IMR-90 (cell line): ENCODE measurements around the gene C12orf56. TPM values are rescaled to one million over a fixed set of nuclear protein-coding genes. Genes with fewer than 3 reads are reported as not detected.

Experiments used
- ATAC-seq: fragments of 200-7000 bp; cut with Tn5 transposase; 2 replicates; pipeline ENCODE4 v1.9.1; 2020; ENCODE audit warnings: low read depth, mild to moderate bottlenecking, moderate library complexity
- BruUV-seq: library from RNA; stranded (reverse); fragments of 400-500 nt; replicated peaks from 2 replicates; lab custom pipeline; 2021; lab: Mats Ljungman, UMichigan
- CTCF ChIA-PET: fragments of 300-600 bp; formaldehyde crosslinking; extraction: SDS; loops from one replicate; lab custom pipeline; 2021; ENCODE audit warnings: antibody characterized with exemption; lab: Yijun Ruan, JAX
- POLR2A ChIA-PET: fragments of 300-600 bp; sonication (Branson Sonifier 250); formaldehyde crosslinking; loops from one replicate; lab custom pipeline; 2022; ENCODE audit warnings: antibody characterized with exemption; ENCODE audit not compliant: unreplicated experiment; lab: Charles Lee
- DNase-seq: peaks from one replicate; pipeline ENCODE4 v3.0.0; 2013
- H2AFZ ChIP-seq: replicated peaks from 2 replicates; pipeline ENCODE3; 2013; ENCODE audit warnings: low read length, mild to moderate bottlenecking; ENCODE audit not compliant: poor library complexity
- H2AK5ac ChIP-seq: 2 replicates; pipeline ENCODE4 v1.6.1; 2013; ENCODE audit warnings: low read depth, low read length, inconsistent platforms
- H2AK9ac ChIP-seq: replicated peaks from 2 replicates; pipeline ENCODE3; 2013; ENCODE audit warnings: mild to moderate bottlenecking, low read depth, low read length, moderate library complexity; ENCODE audit not compliant: poor library complexity
- H2BK120ac ChIP-seq: 2 replicates; pipeline ENCODE4 v1.6.1; 2013; ENCODE audit warnings: low read depth, low read length, inconsistent platforms
- H2BK15ac ChIP-seq: 3 replicates; pipeline ENCODE4 v1.6.1; 2013; ENCODE audit warnings: low read depth, low read length, inconsistent platforms
- H2BK20ac ChIP-seq: 2 replicates; pipeline ENCODE4 v1.6.1; 2013; ENCODE audit warnings: low read depth, mild to moderate bottlenecking, inconsistent platforms, low read length, moderate library complexity
- H2BK5ac ChIP-seq: 2 replicates; pipeline ENCODE4 v1.6.1; 2013; ENCODE audit warnings: mild to moderate bottlenecking, low read depth, low read length, inconsistent platforms; ENCODE audit not compliant: poor library complexity, severe bottlenecking
- H3K14ac ChIP-seq: replicated peaks from 2 replicates; pipeline ENCODE4 v1.6.1; 2013; ENCODE audit warnings: low read depth, low read length, inconsistent platforms
- H3K18ac ChIP-seq: 2 replicates; pipeline ENCODE4 v1.6.1; 2013; ENCODE audit warnings: low read depth, low read length, control low read depth
- H3K23ac ChIP-seq: 2 replicates; pipeline ENCODE4 v1.6.1; 2013; ENCODE audit warnings: low read depth, low read length, inconsistent platforms
- H3K27ac ChIP-seq: 2 replicates; pipeline ENCODE4 v1.5.1; 2013; ENCODE audit warnings: mild to moderate bottlenecking, control low read depth, low read length; ENCODE audit not compliant: insufficient read depth
- H3K27me3 ChIP-seq: 2 replicates; pipeline ENCODE4 v1.6.1; 2013; ENCODE audit warnings: low read length; ENCODE audit not compliant: control insufficient read depth, insufficient read depth
- H3K36me3 ChIP-seq: 2 replicates; pipeline ENCODE4 v1.6.1; 2013; ENCODE audit warnings: low read length, mixed read lengths; ENCODE audit not compliant: control insufficient read depth, insufficient read depth
- H3K4ac ChIP-seq: 2 replicates; pipeline ENCODE4 v1.6.1; 2013; ENCODE audit warnings: low read depth, low read length, inconsistent platforms
- H3K4me1 ChIP-seq: 2 replicates; pipeline ENCODE4 v1.6.1; 2013; ENCODE audit warnings: low read length, mixed read lengths; ENCODE audit not compliant: control insufficient read depth, insufficient read depth
- H3K4me2 ChIP-seq: 2 replicates; pipeline ENCODE4 v1.6.1; 2013; ENCODE audit warnings: low read depth, mild to moderate bottlenecking, control low read depth, low read length, moderate library complexity
- H3K4me3 ChIP-seq: 2 replicates; pipeline ENCODE4 v1.5.1; 2013; ENCODE audit warnings: low read depth, mild to moderate bottlenecking, control low read depth, low read length, moderate library complexity; ENCODE audit not compliant: insufficient read depth
- H3K56ac ChIP-seq: 2 replicates; pipeline ENCODE4 v1.6.1; 2013; ENCODE audit warnings: low read length, inconsistent platforms; ENCODE audit not compliant: insufficient read depth; ENCODE audit errors: extremely low read depth
- H3K79me1 ChIP-seq, 2 experiments: 2 replicates each; pipeline ENCODE4 v1.6.1; 2013; ENCODE audit warnings: low read length in 2 of 2, inconsistent platforms in 1 of 2, low read depth in 1 of 2
- H3K9ac ChIP-seq: 2 replicates; pipeline ENCODE4 v1.6.1; 2013; ENCODE audit warnings: low read depth, low read length, control low read depth
- H3K9me1 ChIP-seq: 2 replicates; pipeline ENCODE4 v1.6.1; 2013; ENCODE audit warnings: low read length, inconsistent platforms; ENCODE audit not compliant: insufficient read depth
- H3K9me3 ChIP-seq: 2 replicates; pipeline ENCODE4 v1.6.1; 2013; ENCODE audit warnings: low read length; ENCODE audit not compliant: control insufficient read depth, insufficient read depth
- H4K20me1 ChIP-seq: 2 replicates; pipeline ENCODE4 v1.6.1; 2013; ENCODE audit warnings: low read length, inconsistent platforms; ENCODE audit not compliant: insufficient read depth
- H4K5ac ChIP-seq: 2 replicates; pipeline ENCODE4 v1.6.1; 2013; ENCODE audit warnings: mild to moderate bottlenecking, low read depth, low read length, control low read depth
- H4K8ac ChIP-seq, 2 experiments: 2 replicates each; pipeline ENCODE4 v1.6.1; 2013; ENCODE audit warnings: low read depth in 2 of 2, low read length in 2 of 2, control low read depth in 1 of 2, inconsistent platforms in 1 of 2
- H4K91ac ChIP-seq: 2 replicates; pipeline ENCODE4 v1.6.1; 2013; ENCODE audit warnings: low read depth, low read length, inconsistent platforms; ENCODE audit not compliant: insufficient read depth
- POLR2A ChIP-seq: IDR thresholded peaks from 2 replicates; pipeline ENCODE4 v1.6.1; 2012; ENCODE audit warnings: mild to moderate bottlenecking, low read depth, low read length
- RCOR1 ChIP-seq: IDR thresholded peaks from 2 replicates; pipeline ENCODE4 v1.6.1; 2012; ENCODE audit warnings: mild to moderate bottlenecking, low read length, improper control_type of control experiment; ENCODE audit not compliant: insufficient replicate concordance
- RFX5 ChIP-seq: IDR thresholded peaks from 2 replicates; pipeline ENCODE4 v1.8.0; 2012; ENCODE audit warnings: low read depth, mild to moderate bottlenecking, low read length, moderate library complexity
- WGBS, 2 experiments: methylation state at CpG; one replicate each; pipeline versions ENCODE4 v1.1.5 to v1.1.7; 2013; ENCODE audit warnings: missing lambda C conversion rate in 2 of 2; ENCODE audit not compliant: insufficient read length in 1 of 2; ENCODE audit errors: extremely low coverage in 2 of 2; 5-methylcytosine and 5-hydroxymethylcytosine counted together
- dilution Hi-C: fragments of 300-500 bp; cut with HindIII; formaldehyde crosslinking; loops from one replicate; pipeline ENCODE4 v1.14.3; 2018; ENCODE audit warnings: low sequenced_read_pairs; ENCODE audit not compliant: unreplicated experiment
- in situ Hi-C: fragments of 300-500 bp; cut with MboI; formaldehyde crosslinking; loops from 3 replicates; pipeline ENCODE4 v1.14.3; 2019; ENCODE audit warnings: low sequenced_read_pairs, inconsistent platforms, mixed read lengths
- intact Hi-C: fragments of 100-400 bp; cut with micrococcal nuclease; formaldehyde crosslinking; loops from 2 replicates; pipeline ENCODE4 v1.10.0; 2022
- polyA plus RNA-seq, 3 experiments: library from polyadenylated mRNA; depleted of rRNA; stranded (reverse); fragments of >200 nt; gene quantifications; 2 replicates each; pipeline ENCODE4 v1.2.3, GENCODE V29; 2012; ENCODE audit warnings: low replicate concordance in 1 of 3
- total RNA-seq: library from RNA; depleted of rRNA; stranded (reverse); fragments of >200 nt; gene quantifications from 2 replicates; pipeline ENCODE4 v1.2.3, GENCODE V29; 2012
- TF ChIP-seq, protein P1 (sequence below): fragments of 150-350 bp; IDR thresholded peaks from 2 replicates; pipeline ENCODE4 v1.6.1; 2017; ENCODE audit warnings: mild to moderate bottlenecking, antibody characterized with exemption, low read length, low read depth

The C12orf56 gene
- total and polyA plus RNA-seq, 2 of the 4 experiments (the other 2 are of a cell fraction) = 0.09 TPM; not detected in 1

DNA sequence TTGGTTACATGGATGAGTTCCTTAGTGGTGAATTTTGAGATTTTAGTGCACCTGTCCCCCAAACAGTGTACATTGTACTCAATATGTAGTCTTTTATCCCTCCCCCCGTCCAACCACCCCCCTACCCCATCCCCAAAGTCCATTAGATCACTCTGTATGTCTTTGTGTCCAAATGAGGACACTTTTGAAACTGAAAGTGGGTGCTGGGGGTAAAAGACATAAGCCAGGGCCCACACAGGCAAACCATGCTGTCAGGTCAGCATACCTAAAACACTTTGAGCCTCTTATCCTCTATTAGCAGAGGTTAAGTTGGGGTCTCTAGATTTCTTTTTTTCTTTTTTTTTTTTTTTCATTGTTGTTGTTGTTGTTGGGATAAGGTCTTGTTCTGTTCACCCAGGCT, 137.2 kb downstream of the C12orf56 start:
- Histone ChIP-seq H2AFZ (no peak overlapping the region), H3K56ac (no peak overlapping the region), H4K91ac (no peak overlapping the region), H2BK5ac (no peak overlapping the region), H2AK5ac (0 out of 2 replicates have a peak overlapping the region, but pooled peaks have one; percentile 39), H3K79me1 (no peaks in the 10 kb centered on the region), H3K4me3 (no peak overlapping the region), H2BK120ac (no peak overlapping the region), H3K4me2 (no peak overlapping the region), H3K36me3 (no peaks in the 10 kb centered on the region), H3K27ac (no peak overlapping the region), H3K4me1 (peaks cover 3% of the 10 kb centered on the region; the same call in 1 of the 2 replicates), H4K5ac (no peak overlapping the region), H3K14ac (no peak overlapping the region), H4K20me1 (no peaks in the 10 kb centered on the region), H4K8ac (no peak overlapping the region), H3K9me1 (0 out of 2 replicates have a peak, but pooled peaks cover 3% of the 10 kb centered on the region), H3K18ac (no peak overlapping the region), H3K27me3 (no peaks in the 10 kb centered on the region), H3K9me3 (no peaks in the 10 kb centered on the region), H2AK9ac (no peak overlapping the region), H3K4ac (no peak overlapping the region), H2BK15ac (no peak overlapping the region), H3K23ac (no peak overlapping the region), H3K9ac (no peak overlapping the region), H2BK20ac (peak overlapping the region; percentile 33; the same call in 1 of the 2 replicates)
- BruUV-seq = no TSS peak
- no peak for ATAC-seq
- DNase-seq = no peak
- ChIA-PET POLR2A (no interaction called here), CTCF (interaction anchor here (0.7 kb wide), 1 partner anchor 133 kb away, joined by 3 read pairs; no protein-coding TSS in a partner anchor)
- in situ Hi-C loops (no loop called here), intact Hi-C loops (loop anchor here (5.0 to 10.0 kb wide), 2 partner anchors 171 to 339 kb away; no protein-coding TSS in a partner anchor), dilution Hi-C loops (loop anchor here (25.0 kb wide), 1 partner anchor 416 kb away; the partner anchor contains the start of gene SRGAP1)
- TF ChIP-seq RCOR1 (no peak), RFX5 (no peak), POLR2A (no peak)
- TF ChIP-seq, protein P1, sequence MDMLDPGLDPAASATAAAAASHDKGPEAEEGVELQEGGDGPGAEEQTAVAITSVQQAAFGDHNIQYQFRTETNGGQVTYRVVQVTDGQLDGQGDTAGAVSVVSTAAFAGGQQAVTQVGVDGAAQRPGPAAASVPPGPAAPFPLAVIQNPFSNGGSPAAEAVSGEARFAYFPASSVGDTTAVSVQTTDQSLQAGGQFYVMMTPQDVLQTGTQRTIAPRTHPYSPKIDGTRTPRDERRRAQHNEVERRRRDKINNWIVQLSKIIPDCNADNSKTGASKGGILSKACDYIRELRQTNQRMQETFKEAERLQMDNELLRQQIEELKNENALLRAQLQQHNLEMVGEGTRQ = no peak
- no CpG with 5 or more reads among the region's 1 CpG for WGBS, 2 experiments
